IMR-90 (cell line): Measurements from ENCODE around the gene UTF1. TPM values are rescaled to one million over a fixed set of nuclear protein-coding genes. Genes with fewer than 3 reads are reported as not detected.

ENCODE experiments used
- ATAC-seq: fragments of 200-7000 bp; cut with Tn5 transposase; 2 replicates; pipeline ENCODE4 v1.9.1; 2020; ENCODE audit warnings: low read depth, mild to moderate bottlenecking, moderate library complexity
- BruUV-seq: library from RNA; stranded (reverse); fragments of 400-500 nt; replicated peaks from 2 replicates; lab custom pipeline; 2021; lab: Mats Ljungman, UMichigan
- CTCF ChIA-PET: fragments of 300-600 bp; formaldehyde crosslinking; extraction: SDS; loops from one replicate; lab custom pipeline; 2021; ENCODE audit warnings: antibody characterized with exemption; lab: Yijun Ruan, JAX
- POLR2A ChIA-PET: fragments of 300-600 bp; sonication (Branson Sonifier 250); formaldehyde crosslinking; loops from one replicate; lab custom pipeline; 2022; ENCODE audit warnings: antibody characterized with exemption; ENCODE audit not compliant: unreplicated experiment; lab: Charles Lee
- DNase-seq: peaks from one replicate; pipeline ENCODE4 v3.0.0; 2013
- H2AFZ ChIP-seq: replicated peaks from 2 replicates; pipeline ENCODE3; 2013; ENCODE audit warnings: low read length, mild to moderate bottlenecking; ENCODE audit not compliant: poor library complexity
- H2AK5ac ChIP-seq: 2 replicates; pipeline ENCODE4 v1.6.1; 2013; ENCODE audit warnings: low read depth, low read length, inconsistent platforms
- H2AK9ac ChIP-seq: replicated peaks from 2 replicates; pipeline ENCODE3; 2013; ENCODE audit warnings: mild to moderate bottlenecking, low read depth, low read length, moderate library complexity; ENCODE audit not compliant: poor library complexity
- H2BK120ac ChIP-seq: 2 replicates; pipeline ENCODE4 v1.6.1; 2013; ENCODE audit warnings: low read depth, low read length, inconsistent platforms
- H2BK15ac ChIP-seq: 3 replicates; pipeline ENCODE4 v1.6.1; 2013; ENCODE audit warnings: low read depth, low read length, inconsistent platforms
- H2BK20ac ChIP-seq: 2 replicates; pipeline ENCODE4 v1.6.1; 2013; ENCODE audit warnings: low read depth, mild to moderate bottlenecking, inconsistent platforms, low read length, moderate library complexity
- H2BK5ac ChIP-seq: 2 replicates; pipeline ENCODE4 v1.6.1; 2013; ENCODE audit warnings: mild to moderate bottlenecking, low read depth, low read length, inconsistent platforms; ENCODE audit not compliant: poor library complexity, severe bottlenecking
- H3K14ac ChIP-seq: replicated peaks from 2 replicates; pipeline ENCODE4 v1.6.1; 2013; ENCODE audit warnings: low read depth, low read length, inconsistent platforms
- H3K18ac ChIP-seq: 2 replicates; pipeline ENCODE4 v1.6.1; 2013; ENCODE audit warnings: low read depth, low read length, control low read depth
- H3K23ac ChIP-seq: 2 replicates; pipeline ENCODE4 v1.6.1; 2013; ENCODE audit warnings: low read depth, low read length, inconsistent platforms
- H3K27ac ChIP-seq: 2 replicates; pipeline ENCODE4 v1.5.1; 2013; ENCODE audit warnings: mild to moderate bottlenecking, control low read depth, low read length; ENCODE audit not compliant: insufficient read depth
- H3K27me3 ChIP-seq: 2 replicates; pipeline ENCODE4 v1.6.1; 2013; ENCODE audit warnings: low read length; ENCODE audit not compliant: control insufficient read depth, insufficient read depth
- H3K36me3 ChIP-seq: 2 replicates; pipeline ENCODE4 v1.6.1; 2013; ENCODE audit warnings: low read length, mixed read lengths; ENCODE audit not compliant: control insufficient read depth, insufficient read depth
- H3K4ac ChIP-seq: 2 replicates; pipeline ENCODE4 v1.6.1; 2013; ENCODE audit warnings: low read depth, low read length, inconsistent platforms
- H3K4me1 ChIP-seq: 2 replicates; pipeline ENCODE4 v1.6.1; 2013; ENCODE audit warnings: low read length, mixed read lengths; ENCODE audit not compliant: control insufficient read depth, insufficient read depth
- H3K4me2 ChIP-seq: 2 replicates; pipeline ENCODE4 v1.6.1; 2013; ENCODE audit warnings: low read depth, mild to moderate bottlenecking, control low read depth, low read length, moderate library complexity
- H3K4me3 ChIP-seq: 2 replicates; pipeline ENCODE4 v1.5.1; 2013; ENCODE audit warnings: low read depth, mild to moderate bottlenecking, control low read depth, low read length, moderate library complexity; ENCODE audit not compliant: insufficient read depth
- H3K56ac ChIP-seq: 2 replicates; pipeline ENCODE4 v1.6.1; 2013; ENCODE audit warnings: low read length, inconsistent platforms; ENCODE audit not compliant: insufficient read depth; ENCODE audit errors: extremely low read depth
- H3K79me1 ChIP-seq, 2 experiments: 2 replicates each; pipeline ENCODE4 v1.6.1; 2013; ENCODE audit warnings: low read length in 2 of 2, inconsistent platforms in 1 of 2, low read depth in 1 of 2
- H3K9ac ChIP-seq: 2 replicates; pipeline ENCODE4 v1.6.1; 2013; ENCODE audit warnings: low read depth, low read length, control low read depth
- H3K9me1 ChIP-seq: 2 replicates; pipeline ENCODE4 v1.6.1; 2013; ENCODE audit warnings: low read length, inconsistent platforms; ENCODE audit not compliant: insufficient read depth
- H3K9me3 ChIP-seq: 2 replicates; pipeline ENCODE4 v1.6.1; 2013; ENCODE audit warnings: low read length; ENCODE audit not compliant: control insufficient read depth, insufficient read depth
- H4K20me1 ChIP-seq: 2 replicates; pipeline ENCODE4 v1.6.1; 2013; ENCODE audit warnings: low read length, inconsistent platforms; ENCODE audit not compliant: insufficient read depth
- H4K5ac ChIP-seq: 2 replicates; pipeline ENCODE4 v1.6.1; 2013; ENCODE audit warnings: mild to moderate bottlenecking, low read depth, low read length, control low read depth
- H4K8ac ChIP-seq, 2 experiments: 2 replicates each; pipeline ENCODE4 v1.6.1; 2013; ENCODE audit warnings: low read depth in 2 of 2, low read length in 2 of 2, control low read depth in 1 of 2, inconsistent platforms in 1 of 2
- H4K91ac ChIP-seq: 2 replicates; pipeline ENCODE4 v1.6.1; 2013; ENCODE audit warnings: low read depth, low read length, inconsistent platforms; ENCODE audit not compliant: insufficient read depth
- MXI1 ChIP-seq: IDR thresholded peaks from 2 replicates; pipeline ENCODE4 v1.6.1; 2012; ENCODE audit warnings: low read depth, mild to moderate bottlenecking, low read length, moderate library complexity, borderline replicate concordance
- WGBS, 2 experiments: methylation state at CpG; one replicate each; pipeline versions ENCODE4 v1.1.5 to v1.1.7; 2013; ENCODE audit warnings: missing lambda C conversion rate in 2 of 2; ENCODE audit not compliant: insufficient read length in 1 of 2; ENCODE audit errors: extremely low coverage in 2 of 2; 5-methylcytosine and 5-hydroxymethylcytosine counted together
- dilution Hi-C: fragments of 300-500 bp; cut with HindIII; formaldehyde crosslinking; loops from one replicate; pipeline ENCODE4 v1.14.3; 2018; ENCODE audit warnings: low sequenced_read_pairs; ENCODE audit not compliant: unreplicated experiment
- in situ Hi-C: fragments of 300-500 bp; cut with MboI; formaldehyde crosslinking; loops from 3 replicates; pipeline ENCODE4 v1.14.3; 2019; ENCODE audit warnings: low sequenced_read_pairs, inconsistent platforms, mixed read lengths
- intact Hi-C: fragments of 100-400 bp; cut with micrococcal nuclease; formaldehyde crosslinking; loops from 2 replicates; pipeline ENCODE4 v1.10.0; 2022
- polyA plus RNA-seq, 3 experiments: library from polyadenylated mRNA; depleted of rRNA; stranded (reverse); fragments of >200 nt; gene quantifications; 2 replicates each; pipeline ENCODE4 v1.2.3, GENCODE V29; 2012; ENCODE audit warnings: low replicate concordance in 1 of 3
- total RNA-seq: library from RNA; depleted of rRNA; stranded (reverse); fragments of >200 nt; gene quantifications from 2 replicates; pipeline ENCODE4 v1.2.3, GENCODE V29; 2012

Gene UTF1
- total and polyA plus RNA-seq, 2 of the 4 experiments (the other 2 are of a cell fraction) = not detected

DNA sequence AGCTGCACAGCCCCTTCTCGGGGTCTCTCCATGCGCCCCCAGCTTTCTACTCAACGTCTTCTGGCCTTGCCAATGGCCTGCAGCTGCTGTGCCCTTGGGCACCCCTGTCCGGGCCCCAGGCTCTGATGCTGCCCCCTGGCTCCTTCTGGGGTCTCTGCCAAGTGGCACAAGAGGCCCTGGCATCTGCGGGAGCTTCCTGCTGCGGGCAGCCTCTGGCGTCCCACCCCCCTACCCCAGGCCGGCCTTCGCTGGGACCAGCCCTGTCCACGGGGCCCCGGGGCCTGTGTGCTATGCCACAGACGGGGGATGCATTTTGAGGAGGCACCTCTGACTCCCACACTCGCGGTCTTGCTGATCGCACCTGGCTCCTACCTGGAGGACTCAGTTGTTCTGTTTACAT, 10.0 kb downstream of the UTF1 start:
- dilution Hi-C loops = no loop called here
- H3K9me1 ChIP-seq = peaks cover 4% of the 10 kb centered on the region
- intact Hi-C loops = no loop called here
- no peak overlapping the region for H3K4me2 ChIP-seq
- peaks cover 66% of the 10 kb centered on the region for H3K27me3 ChIP-seq
- no peak overlapping the region for H2AK9ac ChIP-seq
- peaks cover 5% of the 10 kb centered on the region; the same call in 1 of the 2 replicates for H3K4me1 ChIP-seq
- no peak for DNase-seq
- H3K56ac ChIP-seq = no peak overlapping the region
- no peak for TF ChIP-seq MXI1
- H2BK20ac ChIP-seq = no peak overlapping the region
- H4K20me1 ChIP-seq = no peaks in the 10 kb centered on the region; the same call in 1 of the 2 replicates
- H3K4ac ChIP-seq = no peak overlapping the region
- 79% methylated on average over 12 of the region's 15 CpGs; no CpG with 5 or more reads in 1 of the 2 experiments for WGBS, 2 experiments
- no peak for ATAC-seq
- in situ Hi-C loops = no loop called here
- H4K8ac ChIP-seq = no peak overlapping the region
- H3K4me3 ChIP-seq = no peak overlapping the region
- no peak overlapping the region for H3K23ac ChIP-seq
- H4K5ac ChIP-seq = no peak overlapping the region
- no peak overlapping the region for H2AFZ ChIP-seq
- H3K27ac ChIP-seq = no peak overlapping the region
- H2BK5ac ChIP-seq = no peak overlapping the region
- no peak overlapping the region for H3K9ac ChIP-seq
- ChIA-PET POLR2A (no interaction called here), CTCF (no interaction called here)
- peaks cover 2% of the 10 kb centered on the region; the same call in 1 of the 2 replicates for H3K9me3 ChIP-seq
- H3K18ac ChIP-seq = no peak overlapping the region
- H3K36me3 ChIP-seq = no peaks in the 10 kb centered on the region
- no TSS peak for BruUV-seq
- no peak overlapping the region for H2AK5ac ChIP-seq
- no peak overlapping the region for H3K14ac ChIP-seq
- H4K91ac ChIP-seq = no peak overlapping the region
- H2BK15ac ChIP-seq = no peak overlapping the region
- no peak overlapping the region for H2BK120ac ChIP-seq
- no peaks in the 10 kb centered on the region for H3K79me1 ChIP-seq
